NCI-H2196 treated with DMSO at 0.1 percent for 48 hours (cell line): ENCODE measurements around the gene JMJD1C.
"Not testable (repeated sequence)": the region's sequence is repeated elsewhere in the genome, so short reads cannot be mapped to it uniquely, and the experiment has no call there.

Experiments used
- DNase-seq: peaks from one replicate; lab custom pipeline; 2025; ENCODE audit not compliant: unreplicated experiment; lab: John Stamatoyannopoulos, UW

JMJD1C gene

GRCh38 chr10:63407136-63407662 lies 58.6 kb downstream of the JMJD1C start:
- no peak for DNase-seq

GRCh38 chr10:63396133-63396761 lies 69.5 kb downstream of the JMJD1C start:
- DNase-seq = no peak

GRCh38 chr10:63393050-63393449 lies 72.7 kb downstream of the JMJD1C start:
- DNase-seq = no peak

- no peak for DNase-seq
These were observed 73.6 kb downstream of the JMJD1C start for GRCh38 chr10:63392224-63392623.

- DNase-seq = no peak
These were observed 74.0 kb downstream of the JMJD1C start for GRCh38 chr10:63391812-63392211.

- DNase-seq = no peak
These were observed 75.3 kb downstream of the JMJD1C start for GRCh38 chr10:63390521-63390920.

- DNase-seq = no peak
These were observed 77.3 kb downstream of the JMJD1C start for GRCh38 chr10:63388421-63389031.

- no peak for DNase-seq
These were observed 80.5 kb downstream of the JMJD1C start for GRCh38 chr10:63385254-63385653.

- no peak for DNase-seq
These were observed 81.1 kb downstream of the JMJD1C start for GRCh38 chr10:63384675-63385074.

- no peak for DNase-seq
These were observed 81.8 kb downstream of the JMJD1C start for GRCh38 chr10:63384001-63384400.

GRCh38 chr10:63383141-63383540 lies 82.6 kb downstream of the JMJD1C start:
- DNase-seq = no peak

- DNase-seq = no peak
These were observed 83.7 kb downstream of the JMJD1C start for GRCh38 chr10:63382066-63382465.

- not testable (repeated sequence) for DNase-seq
These were observed 88.5 kb downstream of the JMJD1C start for GRCh38 chr10:63377305-63377661.

- no peak for DNase-seq
These were observed 89.0 kb downstream of the JMJD1C start for GRCh38 chr10:63376560-63377304.

- no peak for DNase-seq
These were observed 89.9 kb downstream of the JMJD1C start for GRCh38 chr10:63375859-63376258.

GRCh38 chr10:63375458-63375857 lies 90.3 kb downstream of the JMJD1C start:
- no peak for DNase-seq

GRCh38 chr10:63374991-63375390 lies 90.8 kb downstream of the JMJD1C start:
- no peak for DNase-seq

GRCh38 chr10:63373176-63373575 lies 92.6 kb downstream of the JMJD1C start:
- no peak for DNase-seq

- DNase-seq = no peak
These were observed 96.1 kb downstream of the JMJD1C start for GRCh38 chr10:63369711-63370110.

- no peak for DNase-seq
These were observed 97.4 kb downstream of the JMJD1C start for GRCh38 chr10:63368365-63368764.

- no peak for DNase-seq
These were observed 98.8 kb downstream of the JMJD1C start for GRCh38 chr10:63366933-63367332.
